B cell (primary cell): Measurements from ENCODE around the gene EVI5L. TPM values are rescaled to one million over a fixed set of nuclear protein-coding genes. Genes with fewer than 3 reads are reported as not detected.

Experiments
- ATAC-seq: fragments of 200-7000 bp; cut with Tn5 transposase; one replicate; pipeline ENCODE4 v1.10.0; 2021; ENCODE audit warnings: low read depth, mild to moderate bottlenecking, moderate number of reproducible peaks, moderate library complexity
- CTCF ChIA-PET: fragments of 350-600 bp; sonication (Branson Sonifier 250); formaldehyde crosslinking; loops from one replicate; lab custom pipeline; 2021; ENCODE audit warnings: antibody characterized with exemption, inconsistent platforms; lab: Charles Lee
- POLR2A ChIA-PET: fragments of 350-600 bp; sonication (Branson Sonifier 250); formaldehyde crosslinking; loops from one replicate; lab custom pipeline; 2021; ENCODE audit warnings: antibody characterized with exemption; lab: Charles Lee
- DNase-seq: peaks from one replicate; pipeline ENCODE4 v3.0.0; 2013
- H2AFZ ChIP-seq: 2 replicates; pipeline ENCODE4 v1.6.1; 2012; ENCODE audit warnings: mild to moderate bottlenecking, low read depth, low read length; ENCODE audit not compliant: insufficient read depth, poor library complexity, severe bottlenecking
- H3K27ac ChIP-seq, 2 donors: 1 replicate in 1 of 2; 2 replicates in 1 of 2; pipeline ENCODE4 v1.5.1; 2012 to 2013; ENCODE audit warnings: low read length in 2 of 2, mild to moderate bottlenecking in 2 of 2, moderate library complexity in 1 of 2
- H3K27me3 ChIP-seq, 4 experiments: fragments of 200-600 bp in 1 of 4; sonication (generic) in 1 of 4; replicated peaks in 1 of 4; 1 replicate in 2 of 4; 2 replicates in 2 of 4; pipeline versions ENCODE4 v1.6.1 to v1.7.0; 2013 to 2016; ENCODE audit warnings: low read length in 3 of 4, mild to moderate bottlenecking in 2 of 4, mixed read lengths in 1 of 4, moderate library complexity in 1 of 4; ENCODE audit not compliant: insufficient read depth in 4 of 4, control insufficient read depth in 3 of 4; ENCODE audit errors: control extremely low read depth in 1 of 4
- H3K36me3 ChIP-seq, 2 experiments: replicated peaks in 1 of 2; 1 replicate in 1 of 2; 2 replicates in 1 of 2; pipeline versions ENCODE4 v1.6.1 to v1.7.1; 2013; ENCODE audit warnings: low read length in 1 of 2; ENCODE audit not compliant: insufficient read depth in 2 of 2, control insufficient read depth in 1 of 2; ENCODE audit errors: control extremely low read depth in 1 of 2, extremely low read depth in 1 of 2
- H3K4me1 ChIP-seq, 2 donors: fragments of 200-600 bp in 1 of 2; sonication (generic) in 1 of 2; 1 replicate in 1 of 2; 2 replicates in 1 of 2; pipeline versions ENCODE4 v1.5.1 to v1.6.1; 2013 to 2017; ENCODE audit warnings: low read length in 2 of 2; ENCODE audit not compliant: control insufficient read depth in 2 of 2, insufficient read depth in 2 of 2
- H3K4me2 ChIP-seq: replicated peaks from 2 replicates; pipeline ENCODE3; 2012; ENCODE audit warnings: mild to moderate bottlenecking, low read depth, low read length; ENCODE audit not compliant: poor library complexity, severe bottlenecking
- H3K4me3 ChIP-seq, 5 experiments: fragments of 200-600 bp in 1 of 5; sonication (generic) in 1 of 5; 1 replicate in 3 of 5; 2 replicates in 2 of 5; pipeline versions ENCODE4 v1.5.1 to v1.7.0; 2011 to 2016; ENCODE audit warnings: low read length in 4 of 5, mild to moderate bottlenecking in 4 of 5, low read depth in 2 of 5, control low read depth in 1 of 5, moderate library complexity in 1 of 5; ENCODE audit not compliant: insufficient read depth in 1 of 5; ENCODE audit errors: control extremely low read depth in 1 of 5, extremely low read depth in 1 of 5
- H3K79me2 ChIP-seq: fragments of 200-600 bp; sonication (generic); one replicate; pipeline ENCODE4 v1.6.0; 2016; ENCODE audit warnings: low read length; ENCODE audit not compliant: control insufficient read depth, insufficient read depth
- H3K9ac ChIP-seq: fragments of 200-600 bp; sonication (generic); 2 replicates; pipeline ENCODE4 v1.6.1; 2017; ENCODE audit warnings: mild to moderate bottlenecking, low read length, moderate library complexity
- H3K9me3 ChIP-seq, 3 donors: one replicate each; pipeline versions ENCODE4 v1.6.1 to v1.7.1; 2013; ENCODE audit warnings: low read length in 2 of 3; ENCODE audit not compliant: control insufficient read depth in 2 of 3, insufficient read depth in 1 of 3; ENCODE audit errors: control extremely low read depth in 1 of 3
- H4K20me1 ChIP-seq: 2 replicates; pipeline ENCODE4 v1.6.0; 2012; ENCODE audit warnings: mild to moderate bottlenecking, low read length; ENCODE audit not compliant: insufficient read depth, control insufficient read depth, poor library complexity, severe bottlenecking
- H3K27ac Mint-ChIP-seq: one replicate; pipeline ENCODE4 v1.8.0; 2021; ENCODE audit warnings: mixed read lengths
- H3K27me3 Mint-ChIP-seq: one replicate; pipeline ENCODE4 v1.8.0; 2021; ENCODE audit warnings: mixed read lengths
- H3K4me1 Mint-ChIP-seq: one replicate; pipeline ENCODE4 v1.8.0; 2021; ENCODE audit warnings: mixed read lengths
- H3K4me3 Mint-ChIP-seq: one replicate; pipeline ENCODE4 v1.8.0; 2021; ENCODE audit warnings: mixed read lengths
- H3K9me3 Mint-ChIP-seq: one replicate; pipeline ENCODE4 v1.8.0; 2022; ENCODE audit warnings: mixed read lengths; ENCODE audit not compliant: insufficient read depth
- CTCF ChIP-seq: fragments of 200-600 bp; IDR thresholded peaks from one replicate; pipeline ENCODE4 v1.8.0; 2022; ENCODE audit warnings: antibody characterized with exemption, mild to moderate bottlenecking
- EZH2 ChIP-seq: IDR thresholded peaks from 2 replicates; pipeline ENCODE4 v1.6.1; 2012; ENCODE audit warnings: borderline replicate concordance, low read depth, mild to moderate bottlenecking, moderate library complexity, low read length; ENCODE audit not compliant: insufficient read depth, poor library complexity, severe bottlenecking
- WGBS: methylation state at CpG from one replicate; pipeline ENCODE4 v1.1.5; 2013; ENCODE audit warnings: missing lambda C conversion rate; ENCODE audit not compliant: insufficient coverage; 5-methylcytosine and 5-hydroxymethylcytosine counted together
- intact Hi-C: fragments of 100-400 bp; cut with micrococcal nuclease; formaldehyde crosslinking; loops from one replicate; pipeline ENCODE4 v1.10.0; 2022
- polyA plus RNA-seq: library from polyadenylated mRNA; depleted of rRNA; stranded (reverse); fragments of >200 nt; gene quantifications from 2 replicates; pipeline ENCODE4 v1.2.3, GENCODE V29; 2012
- total RNA-seq, 2 donors: library from RNA; stranded (reverse); fragments of 120-200 nt in 1 of 2; gene quantifications; 1 replicate in 1 of 2; 2 replicates in 1 of 2; pipeline versions ENCODE4 v1.2.3 to v1.2.4, GENCODE V29; 2013 to 2022

EVI5L gene
- total and polyA plus RNA-seq, 2 donors (not counting 1 experiment from before 2014, with no cell fraction given): 7.9 to 11.8 TPM

- intact Hi-C loops: loop anchor here (5.0 kb wide), 1 partner anchor 91 kb away; the partner anchor contains the start of gene TIMM44
- CTCF ChIA-PET: no interaction called here
- Histone ChIP-seq H3K9ac (no peak overlapping the region), H3K4me2 (no peak overlapping the region), H3K4me3 (no peak overlapping the region), H4K20me1 (no peaks in the 10 kb centered on the region), H3K79me2 (no peaks in the 10 kb centered on the region), H3K9me3 (peaks cover 0 to 3% (median 0%) of the 10 kb centered on the region in 3 donors), H2AFZ (no peak overlapping the region), H3K27me3 (peaks cover 0 to 15% (median 0%) of the 10 kb centered on the region in 4 experiments), H3K36me3 (no peaks in the 10 kb centered on the region), H3K27ac (no peak overlapping the region), H3K4me1 (peaks cover 6 to 7% of the 10 kb centered on the region in 2 donors)
- Mint-ChIP-seq H3K4me3 (no peak overlapping the region), H3K9me3 (no peaks in the 10 kb centered on the region), H3K4me1 (peaks cover 8% of the 10 kb centered on the region), H3K27me3 (peaks cover 3% of the 10 kb centered on the region), H3K27ac (no peak overlapping the region)
- TF ChIP-seq EZH2 (no peak), CTCF (no peak)
- ATAC-seq (no peak), DNase-seq (no peak)
- 95% methylated on average over 12 of the region's 19 CpGs for WGBS
- POLR2A ChIA-PET: no interaction called here
These were observed 21.1 kb downstream of the EVI5L start for GRCh38 chr19:7850945-7851622.
